B cell (primary cell): ENCODE measurements around the gene ASB18.

ENCODE experiments used
- EZH2 ChIP-seq: IDR thresholded peaks from 2 replicates; pipeline ENCODE4 v1.6.1; 2012; ENCODE audit warnings: borderline replicate concordance, low read depth, mild to moderate bottlenecking, moderate library complexity, low read length; ENCODE audit not compliant: insufficient read depth, poor library complexity, severe bottlenecking
- TF ChIP-seq, protein P1 (sequence below): fragments of 200-600 bp; IDR thresholded peaks from one replicate; pipeline ENCODE4 v1.8.0; 2022; ENCODE audit warnings: antibody characterized with exemption, mild to moderate bottlenecking

- TF ChIP-seq, protein P1, sequence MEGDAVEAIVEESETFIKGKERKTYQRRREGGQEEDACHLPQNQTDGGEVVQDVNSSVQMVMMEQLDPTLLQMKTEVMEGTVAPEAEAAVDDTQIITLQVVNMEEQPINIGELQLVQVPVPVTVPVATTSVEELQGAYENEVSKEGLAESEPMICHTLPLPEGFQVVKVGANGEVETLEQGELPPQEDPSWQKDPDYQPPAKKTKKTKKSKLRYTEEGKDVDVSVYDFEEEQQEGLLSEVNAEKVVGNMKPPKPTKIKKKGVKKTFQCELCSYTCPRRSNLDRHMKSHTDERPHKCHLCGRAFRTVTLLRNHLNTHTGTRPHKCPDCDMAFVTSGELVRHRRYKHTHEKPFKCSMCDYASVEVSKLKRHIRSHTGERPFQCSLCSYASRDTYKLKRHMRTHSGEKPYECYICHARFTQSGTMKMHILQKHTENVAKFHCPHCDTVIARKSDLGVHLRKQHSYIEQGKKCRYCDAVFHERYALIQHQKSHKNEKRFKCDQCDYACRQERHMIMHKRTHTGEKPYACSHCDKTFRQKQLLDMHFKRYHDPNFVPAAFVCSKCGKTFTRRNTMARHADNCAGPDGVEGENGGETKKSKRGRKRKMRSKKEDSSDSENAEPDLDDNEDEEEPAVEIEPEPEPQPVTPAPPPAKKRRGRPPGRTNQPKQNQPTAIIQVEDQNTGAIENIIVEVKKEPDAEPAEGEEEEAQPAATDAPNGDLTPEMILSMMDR: no peak
- TF ChIP-seq EZH2: no peak
Observed at GRCh38 chr2:236238751-236239150, 25.5 kb downstream of the ASB18 start.
